Measurements from ENCODE around the gene LRSAM1. TPM values are rescaled to one million over a fixed set of nuclear protein-coding genes. Genes with fewer than 3 reads are reported as not detected.

Gene LRSAM1
- total RNA-seq, 1 donor from 2014 or later: 25.9 TPM

DNA sequence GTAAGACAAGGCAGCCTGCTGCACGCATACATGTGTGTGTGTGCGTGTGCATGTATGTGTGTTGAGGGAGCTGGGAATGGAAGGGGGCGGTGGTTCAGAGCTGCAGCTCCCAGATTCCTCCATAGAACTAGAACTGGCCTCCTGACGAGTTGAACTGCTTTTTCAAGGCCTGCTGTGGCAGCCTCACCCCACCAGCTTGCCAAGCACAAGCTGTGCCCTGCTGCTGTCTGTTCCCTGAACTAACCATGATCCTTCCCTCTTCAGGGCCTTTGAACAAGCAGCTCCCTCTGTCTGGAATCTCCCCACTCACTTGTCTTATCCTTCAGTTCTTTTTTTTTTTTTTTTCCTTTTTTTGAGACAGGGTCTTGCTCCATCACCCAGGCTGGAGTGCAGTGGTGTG is 22.6 kb downstream of the LRSAM1 start:
- Histone ChIP-seq H3K27me3 (ENCODE audit: low read depth) (no peaks in the 10 kb centered on the region), H3K36me3 (peaks cover 71% of the 10 kb centered on the region), H3K4me3 (no peak overlapping the region), H3K27ac (no peak overlapping the region), H3K4me1 (no peaks in the 10 kb centered on the region), H3K9me3 (no peaks in the 10 kb centered on the region)
- intact Hi-C loops (cut with DNase I): no loop called here
- no peak for ATAC-seq
- TF ChIP-seq, protein P1, sequence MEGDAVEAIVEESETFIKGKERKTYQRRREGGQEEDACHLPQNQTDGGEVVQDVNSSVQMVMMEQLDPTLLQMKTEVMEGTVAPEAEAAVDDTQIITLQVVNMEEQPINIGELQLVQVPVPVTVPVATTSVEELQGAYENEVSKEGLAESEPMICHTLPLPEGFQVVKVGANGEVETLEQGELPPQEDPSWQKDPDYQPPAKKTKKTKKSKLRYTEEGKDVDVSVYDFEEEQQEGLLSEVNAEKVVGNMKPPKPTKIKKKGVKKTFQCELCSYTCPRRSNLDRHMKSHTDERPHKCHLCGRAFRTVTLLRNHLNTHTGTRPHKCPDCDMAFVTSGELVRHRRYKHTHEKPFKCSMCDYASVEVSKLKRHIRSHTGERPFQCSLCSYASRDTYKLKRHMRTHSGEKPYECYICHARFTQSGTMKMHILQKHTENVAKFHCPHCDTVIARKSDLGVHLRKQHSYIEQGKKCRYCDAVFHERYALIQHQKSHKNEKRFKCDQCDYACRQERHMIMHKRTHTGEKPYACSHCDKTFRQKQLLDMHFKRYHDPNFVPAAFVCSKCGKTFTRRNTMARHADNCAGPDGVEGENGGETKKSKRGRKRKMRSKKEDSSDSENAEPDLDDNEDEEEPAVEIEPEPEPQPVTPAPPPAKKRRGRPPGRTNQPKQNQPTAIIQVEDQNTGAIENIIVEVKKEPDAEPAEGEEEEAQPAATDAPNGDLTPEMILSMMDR (IDR thresholded peaks at IDR 0.05): no peak
- DNase-seq: no peak

DNA sequence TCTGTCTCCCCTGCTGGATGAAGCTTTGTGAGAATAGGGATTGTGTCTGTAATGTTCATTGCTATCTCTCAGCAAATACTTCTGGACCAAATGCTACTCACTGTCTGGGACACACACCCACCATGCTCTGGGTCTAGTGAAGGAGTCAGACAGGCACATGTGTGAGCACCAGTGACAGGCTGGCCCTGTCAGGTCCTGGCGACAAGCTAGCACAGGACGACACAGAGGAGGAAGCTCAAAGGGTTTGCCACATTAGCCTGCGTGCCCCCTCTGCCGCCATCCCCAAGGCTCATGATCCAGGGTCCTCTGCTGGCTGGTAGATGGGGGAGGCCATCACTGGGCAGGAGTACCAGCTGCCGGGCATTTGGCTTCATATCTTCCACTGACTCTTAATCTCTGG is 23.3 kb downstream of the LRSAM1 start:
- DNase-seq: no peak
- H3K36me3 ChIP-seq: peaks cover 73% of the 10 kb centered on the region

DNA sequence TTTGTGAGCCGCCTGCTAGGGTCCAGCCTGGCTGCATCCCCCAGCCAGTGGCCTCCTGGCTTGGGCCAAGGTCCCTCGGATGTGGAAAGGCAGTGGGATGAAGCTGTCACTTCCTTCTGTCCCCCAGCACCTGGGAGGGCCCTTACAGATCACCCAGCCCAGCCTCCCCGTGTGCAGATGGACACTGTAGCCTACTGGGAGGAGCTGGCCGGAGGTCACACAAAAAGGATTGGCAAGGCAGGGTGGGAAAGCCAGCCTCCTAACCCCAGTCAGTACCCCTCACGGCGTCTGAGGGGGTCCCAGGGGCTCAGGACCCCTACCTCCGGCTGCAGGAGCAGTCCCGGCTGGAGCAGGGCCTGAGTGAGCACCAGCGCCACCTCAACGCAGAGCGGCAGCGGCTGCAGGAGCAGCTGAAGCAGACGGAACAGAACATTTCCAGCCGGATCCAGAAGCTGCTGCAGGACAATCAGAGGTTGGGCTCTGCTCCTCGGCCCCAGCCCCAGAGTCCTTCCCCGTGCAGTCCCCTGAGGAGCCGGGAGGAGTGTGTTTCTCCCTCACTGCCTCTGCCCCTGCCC is 28.3 kb downstream of the LRSAM1 start:
- H3K27ac ChIP-seq: no peak overlapping the region
- no peak for DNase-seq
- ATAC-seq: peak in 1 of 2 donors; percentile 48

More for the DNA sequence above, 23.3 kb downstream of the LRSAM1 start:
- no peaks in the 10 kb centered on the region for H3K27me3 ChIP-seq (ENCODE audit: low read depth)
- ATAC-seq: no peak
- TF ChIP-seq, protein P1 (IDR thresholded peaks at IDR 0.05): no peak
- H3K4me3 ChIP-seq: no peak overlapping the region
- intact Hi-C loops (cut with DNase I): no loop called here
- no peaks in the 10 kb centered on the region for H3K4me1 ChIP-seq
- H3K27ac ChIP-seq: no peak overlapping the region
- no peaks in the 10 kb centered on the region for H3K9me3 ChIP-seq

DNA sequence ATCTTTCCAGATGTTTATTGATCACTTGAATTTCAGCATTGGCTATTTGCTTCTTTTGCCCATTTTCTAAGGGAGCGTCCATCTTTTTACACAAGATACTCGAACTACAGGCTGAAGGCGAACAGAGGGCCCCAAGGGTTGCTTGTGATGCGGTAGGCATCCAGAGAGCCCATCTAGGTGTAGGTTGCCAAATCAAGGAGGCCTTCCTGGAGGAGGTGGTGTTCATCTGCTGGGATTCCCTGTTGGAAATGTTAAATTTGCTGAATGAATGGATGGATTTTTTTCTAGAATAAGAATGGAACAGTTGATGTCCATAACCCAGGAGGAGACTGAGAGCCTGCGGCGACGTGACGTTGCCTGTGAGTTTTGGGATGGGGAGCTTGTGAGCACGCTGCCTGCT is 31.4 kb downstream of the LRSAM1 start:
- H3K4me3 ChIP-seq: no peak overlapping the region
- no peaks in the 10 kb centered on the region for H3K4me1 ChIP-seq
- DNase-seq (no peak), ATAC-seq (no peak)
- intact Hi-C loops (cut with DNase I): no loop called here
- no peaks in the 10 kb centered on the region for H3K9me3 ChIP-seq
- TF ChIP-seq, protein P1 (IDR thresholded peaks at IDR 0.05): no peak
- no peaks in the 10 kb centered on the region for H3K27me3 ChIP-seq (ENCODE audit: low read depth)
- H3K36me3 ChIP-seq: peaks cover 94% of the 10 kb centered on the region
- H3K27ac ChIP-seq: no peak overlapping the region

More for the DNA sequence above, 28.3 kb downstream of the LRSAM1 start:
- Histone ChIP-seq H3K27me3 (ENCODE audit: low read depth) (no peaks in the 10 kb centered on the region), H3K36me3 (peaks cover 80% of the 10 kb centered on the region), H3K9me3 (no peaks in the 10 kb centered on the region), H3K4me1 (no peaks in the 10 kb centered on the region), H3K4me3 (no peak overlapping the region)
- TF ChIP-seq, protein P1 (IDR thresholded peaks at IDR 0.05): no peak
- intact Hi-C loops (cut with DNase I): no loop called here

DNA sequence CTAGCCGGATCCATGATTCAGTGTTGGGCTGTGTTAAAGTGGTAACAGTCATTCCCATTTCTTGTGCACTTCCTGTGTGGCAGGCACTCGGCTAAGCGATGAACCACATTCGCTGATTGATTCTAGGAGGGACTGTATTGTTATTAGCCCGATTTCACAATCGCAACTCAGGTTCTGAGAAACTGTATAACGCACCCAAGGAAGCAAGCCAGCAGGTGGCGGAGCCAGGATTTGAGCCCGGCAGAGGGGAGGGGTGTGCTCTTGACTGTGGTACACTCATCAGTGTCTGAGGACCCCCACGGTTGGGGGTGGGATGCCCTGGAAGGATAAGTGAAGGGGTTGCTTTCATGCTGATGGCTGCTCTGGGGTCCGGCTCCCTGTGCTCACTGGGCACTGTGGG is 34.7 kb downstream of the LRSAM1 start:
- TF ChIP-seq, protein P1 (IDR thresholded peaks at IDR 0.05): no peak
- no peak overlapping the region for H3K27ac ChIP-seq

More for the DNA sequence above, 34.7 kb downstream of the LRSAM1 start:
- DNase-seq: no peak
- intact Hi-C loops (cut with DNase I): no loop called here
- Histone ChIP-seq H3K4me3 (no peak overlapping the region), H3K4me1 (no peaks in the 10 kb centered on the region), H3K36me3 (peaks cover 95% of the 10 kb centered on the region), H3K27me3 (ENCODE audit: low read depth) (no peaks in the 10 kb centered on the region), H3K9me3 (no peaks in the 10 kb centered on the region)
- no peak for ATAC-seq
